ENCODE results near the gene FAM83E.

GRCh38 chr19:48624067-48624594 lies 9.3 kb upstream of the FAM83E start:
- no peak for TF ChIP-seq CTCF (IDR thresholded peaks at IDR 0.05; ENCODE audit: insufficient read depth, low read length, poor library complexity, severe bottlenecking)
- no peak for TF ChIP-seq EZH2phosphoT487 (conservative IDR thresholded peaks at IDR 0.05; ENCODE audit: low read length)
